Keratinocyte (primary cell): ENCODE measurements around the gene GEN1. TPM values are rescaled to one million over a fixed set of nuclear protein-coding genes. Genes with fewer than 3 reads are reported as not detected.
A peak's percentile ranks its signal among the peaks of the same experiment; 100 is the strongest.

ENCODE experiments used
- DNase-seq: peaks from one replicate; pipeline ENCODE4 v3.0.0-alpha.2; 2011; ENCODE audit warnings: low read depth, missing footprints, low spot score
- FAIRE-seq: peaks from 2 replicates; lab custom pipeline; 2011; peaks lifted over from hg19 to GRCh38; lab: Jason Lieb, UNC
- H2AFZ ChIP-seq: 2 replicates; pipeline ENCODE4 v1.6.0; 2012; ENCODE audit warnings: low read length, control low read depth, inconsistent platforms; ENCODE audit not compliant: control insufficient read depth
- H3K27ac ChIP-seq: 2 replicates; pipeline ENCODE4 v1.5.1; 2011; ENCODE audit warnings: low read length; ENCODE audit not compliant: control insufficient read depth, insufficient read depth
- H3K27me3 ChIP-seq: 3 replicates; pipeline ENCODE4 v1.6.0; 2011; ENCODE audit warnings: low read length; ENCODE audit not compliant: control insufficient read depth, insufficient read depth; ENCODE audit errors: extremely low read depth
- H3K36me3 ChIP-seq, 2 experiments: 2 replicates in 1 of 2; 3 replicates in 1 of 2; pipeline ENCODE4 v1.5.1; 2011; ENCODE audit warnings: low read length in 2 of 2, mild to moderate bottlenecking in 1 of 2; ENCODE audit not compliant: control insufficient read depth in 2 of 2, insufficient read depth in 2 of 2; ENCODE audit errors: extremely low read depth in 1 of 2
- H3K4me1 ChIP-seq: 3 replicates; pipeline ENCODE4 v1.5.1; 2011; ENCODE audit warnings: low read length; ENCODE audit not compliant: control insufficient read depth, insufficient read depth; ENCODE audit errors: extremely low read depth
- H3K4me2 ChIP-seq: 3 replicates; pipeline ENCODE4 v1.6.0; 2011; ENCODE audit warnings: low read depth, low read length; ENCODE audit not compliant: control insufficient read depth, insufficient read depth; ENCODE audit errors: extremely low read depth
- H3K4me3 ChIP-seq, 3 experiments: fragments of 200-600 bp in 1 of 3; sonication (generic) in 1 of 3; 2 replicates in 2 of 3; 3 replicates in 1 of 3; pipeline ENCODE4 v1.5.1; 2011 to 2016; ENCODE audit warnings: low read length in 3 of 3, mild to moderate bottlenecking in 3 of 3, control low read depth in 2 of 3, inconsistent platforms in 1 of 3, low read depth in 1 of 3, mixed read lengths in 1 of 3, mixed run types in 1 of 3, moderate library complexity in 1 of 3; ENCODE audit not compliant: control insufficient read depth in 2 of 3, insufficient read depth in 2 of 3; ENCODE audit errors: extremely low read depth in 1 of 3
- H3K79me2 ChIP-seq: 2 replicates; pipeline ENCODE4 v1.6.0; 2012; ENCODE audit warnings: low read length; ENCODE audit not compliant: control insufficient read depth, insufficient read depth
- H3K9ac ChIP-seq: 3 replicates; pipeline ENCODE4 v1.6.0; 2011; ENCODE audit warnings: low read length; ENCODE audit not compliant: control insufficient read depth, insufficient read depth; ENCODE audit errors: extremely low read depth
- H3K9me1 ChIP-seq: 3 replicates; pipeline ENCODE4 v1.6.0; 2011; ENCODE audit warnings: low read length; ENCODE audit not compliant: control insufficient read depth, insufficient read depth; ENCODE audit errors: extremely low read depth
- H3K9me3 ChIP-seq: 2 replicates; pipeline ENCODE4 v1.5.1; 2012; ENCODE audit warnings: low read depth, low read length; ENCODE audit not compliant: control insufficient read depth
- H4K20me1 ChIP-seq: 3 replicates; pipeline ENCODE4 v1.6.0; 2011; ENCODE audit warnings: low read length; ENCODE audit not compliant: control insufficient read depth, insufficient read depth; ENCODE audit errors: extremely low read depth
- CTCF ChIP-seq, 3 experiments: IDR thresholded peaks in 1 of 3; conservative IDR thresholded peaks in 1 of 3; optimal IDR thresholded peaks in 1 of 3; 2 replicates in 2 of 3; 3 replicates in 1 of 3; pipeline versions ENCODE3 to v1.5.1; 2011; ENCODE audit warnings: low read length in 3 of 3, mild to moderate bottlenecking in 3 of 3, moderate library complexity in 2 of 3, control low read depth in 1 of 3, inconsistent platforms in 1 of 3; ENCODE audit not compliant: insufficient read depth in 2 of 3; ENCODE audit errors: extremely low read depth in 1 of 3
- EZH2 ChIP-seq: IDR thresholded peaks from one replicate; pipeline ENCODE4 v1.6.1; 2012; ENCODE audit warnings: inconsistent platforms, mild to moderate bottlenecking, low read length, moderate library complexity
- dilution Hi-C: fragments of 300-500 bp; cut with MboI; formaldehyde crosslinking; loops from one replicate; pipeline ENCODE4 v1.7.0; 2020; ENCODE audit warnings: low sequenced_read_pairs; ENCODE audit not compliant: extremely low pct_ligation_motif_present
- polyA plus RNA-seq, 5 experiments: library from polyadenylated mRNA; depleted of rRNA in 3 of 5; stranded (reverse) in 3 of 5; stranded (forward) in 1 of 5; unstranded in 1 of 5; fragments of >200 nt; gene quantifications; 1 replicate in 1 of 5; 2 replicates in 3 of 5; 3 replicates in 1 of 5; pipeline versions ENCODE4 v1.2.1 to v1.2.3, GENCODE V29; 2011 to 2012; ENCODE audit warnings: missing spikeins in 2 of 5, low read depth in 1 of 5, low replicate concordance in 1 of 5

GEN1 gene
- polyA plus RNA-seq, 1 donor (not counting 4 experiments of a cell fraction or from before 2014, with no cell fraction given): 17.2 TPM

- H4K20me1 ChIP-seq: no peaks in the 10 kb centered on the region
- dilution Hi-C loops: no loop called here
- peak overlapping the region; percentile 82 for H3K27ac ChIP-seq
- FAIRE-seq: no peak
- no peak for TF ChIP-seq CTCF (optimal IDR thresholded peaks at IDR 0.05 in 1 of 3, IDR thresholded peaks at IDR 0.05 in 1 of 3, conservative IDR thresholded peaks at IDR 0.05 in 1 of 3; ENCODE audit: extremely low read depth in 1 of 3, insufficient read depth in 2 of 3, low read length in 3 of 3)
- TF ChIP-seq EZH2: no peak
- H3K36me3 ChIP-seq: no peaks in the 10 kb centered on the region
- no peaks in the 10 kb centered on the region for H3K9me1 ChIP-seq
- H3K9ac ChIP-seq: peak overlapping the region; percentile 92
- H3K27me3 ChIP-seq: no peaks in the 10 kb centered on the region
- H3K9me3 ChIP-seq: no peaks in the 10 kb centered on the region
- no peak for DNase-seq
- H3K79me2 ChIP-seq: peaks cover 82% of the 10 kb centered on the region
- H3K4me2 ChIP-seq: peak overlapping the region; percentile 93
- peak overlapping the region; percentile 90 to 98 (median 96) for H3K4me3 ChIP-seq
- no peak overlapping the region for H2AFZ ChIP-seq
- peaks cover 29% of the 10 kb centered on the region for H3K4me1 ChIP-seq
Observed at GRCh38 chr2:17752246-17752645, 1.7 kb upstream of the GEN1 start.

- DNase-seq (no peak), FAIRE-seq (no peak)
- H3K4me3 ChIP-seq: peak overlapping the region; percentile 90 to 98 (median 96)
Observed at GRCh38 chr2:17752892-17753802, 791 bp upstream of the GEN1 start.

More at GRCh38 chr2:17752892-17753802, 791 bp upstream of the GEN1 start:
- Histone ChIP-seq H4K20me1 (no peaks in the 10 kb centered on the region), H3K27me3 (no peaks in the 10 kb centered on the region), H3K9me3 (no peaks in the 10 kb centered on the region), H2AFZ (peak overlapping the region; percentile 85), H3K79me2 (peaks cover 85% of the 10 kb centered on the region), H3K4me1 (peaks cover 33% of the 10 kb centered on the region), H3K4me2 (peak overlapping the region; percentile 93), H3K9ac (peak overlapping the region; percentile 92), H3K9me1 (no peaks in the 10 kb centered on the region), H3K27ac (peak overlapping the region; percentile 82), H3K36me3 (no peaks in the 10 kb centered on the region)
- dilution Hi-C loops: no loop called here
- TF ChIP-seq CTCF (optimal IDR thresholded peaks at IDR 0.05 in 1 of 3, IDR thresholded peaks at IDR 0.05 in 1 of 3, conservative IDR thresholded peaks at IDR 0.05 in 1 of 3; ENCODE audit: extremely low read depth in 1 of 3, insufficient read depth in 2 of 3, low read length in 3 of 3): no peak
- TF ChIP-seq EZH2: no peak
